RWPE2 (cell line): ENCODE data around the gene SLA2.

Source experiments
- ATAC-seq: fragments of 200-7000 bp; cut with Tn5 transposase; 3 replicates; pipeline ENCODE4 v1.9.1; 2021; ENCODE audit warnings: low read depth
- DNase-seq: peaks from one replicate; pipeline ENCODE4 v3.0.0-alpha.2; 2020; ENCODE audit warnings: low spot score
- H3K27ac ChIP-seq: fragments of 450-650 bp; 2 replicates; pipeline ENCODE4 v1.5.1; 2017; ENCODE audit warnings: mild to moderate bottlenecking; ENCODE audit not compliant: poor library complexity, severe bottlenecking
- H3K27me3 ChIP-seq: fragments of 250-450 bp; sonication (Bioruptor Pico); 2 replicates; pipeline ENCODE4 v1.5.1; 2021; ENCODE audit warnings: mild to moderate bottlenecking, moderate library complexity; ENCODE audit not compliant: insufficient read depth, poor library complexity, severe bottlenecking
- H3K36me3 ChIP-seq: fragments of 250-450 bp; sonication (Bioruptor Pico); 2 replicates; pipeline ENCODE4 v1.5.1; 2020; ENCODE audit warnings: low read depth, mild to moderate bottlenecking, moderate library complexity
- H3K4me1 ChIP-seq: fragments of 250-450 bp; sonication (Bioruptor Pico); 2 replicates; pipeline ENCODE4 v1.5.1; 2021; ENCODE audit warnings: mild to moderate bottlenecking, moderate library complexity; ENCODE audit not compliant: insufficient read depth, poor library complexity, severe bottlenecking
- H3K4me3 ChIP-seq: fragments of 250-450 bp; sonication (Bioruptor Pico); 2 replicates; pipeline ENCODE4 v1.5.1; 2021; ENCODE audit warnings: mild to moderate bottlenecking, moderate library complexity; ENCODE audit not compliant: severe bottlenecking
- H3K9me3 ChIP-seq: fragments of 250-450 bp; sonication (Bioruptor Pico); 2 replicates; pipeline ENCODE4 v1.5.1; 2021; ENCODE audit warnings: mild to moderate bottlenecking, moderate library complexity; ENCODE audit not compliant: severe bottlenecking
- CTCF ChIP-seq: fragments of 450-650 bp; IDR thresholded peaks from one replicate; pipeline ENCODE4 v1.5.1; 2017; ENCODE audit warnings: mild to moderate bottlenecking, moderate library complexity; ENCODE audit not compliant: poor library complexity, severe bottlenecking

The SLA2 gene

GRCh38 chr20:36563374-36563773 is 82.6 kb downstream of the SLA2 start:
- Histone ChIP-seq H3K4me1 (no peaks in the 10 kb centered on the region), H3K27me3 (no peaks in the 10 kb centered on the region), H3K9me3 (peaks cover 6% of the 10 kb centered on the region), H3K4me3 (no peak overlapping the region), H3K36me3 (no peaks in the 10 kb centered on the region), H3K27ac (no peak overlapping the region)
- DNase-seq (no peak), ATAC-seq (no peak)
- no peak for TF ChIP-seq CTCF

- H3K36me3 ChIP-seq, result no peaks in the 10 kb centered on the region
- no peak for TF ChIP-seq CTCF
- DNase-seq (no peak), ATAC-seq (no peak)
- H3K4me3 ChIP-seq, result no peak overlapping the region
- H3K27ac ChIP-seq, result no peak overlapping the region
- H3K9me3 ChIP-seq, result peaks cover 6% of the 10 kb centered on the region
- H3K27me3 ChIP-seq, result no peaks in the 10 kb centered on the region
- no peaks in the 10 kb centered on the region for H3K4me1 ChIP-seq
Observed at GRCh38 chr20:36562724-36563123, 83.3 kb downstream of the SLA2 start.
